Stimulated activated CD8-positive, alpha-beta memory T cell treated with anti-CD3 and anti-CD28 coated beads, Interleukin-7, amount 100 ng/mL, for 4 hours (primary cell): Measurements from ENCODE around the gene CLDN5.

Experiments used
- DNase-seq, 2 donors: peaks; one replicate each; pipeline ENCODE4 v3.0.0-alpha.2; 2020; ENCODE audit warnings: low read depth in 2 of 2

Gene CLDN5

GRCh38 chr22:19504900-19505734 lies 19.1 kb downstream of the CLDN5 start:
- no peak for DNase-seq

GRCh38 chr22:19503869-19504268 lies 20.3 kb downstream of the CLDN5 start:
- no peak for DNase-seq

GRCh38 chr22:19503367-19503766 lies 20.8 kb downstream of the CLDN5 start:
- DNase-seq: no peak

GRCh38 chr22:19501897-19502447 lies 22.2 kb downstream of the CLDN5 start:
- DNase-seq: no peak

- DNase-seq: no peak
These were observed 24.3 kb downstream of the CLDN5 start for GRCh38 chr22:19499880-19500242.

- DNase-seq: no peak
These were observed 24.9 kb downstream of the CLDN5 start for GRCh38 chr22:19499236-19499879.

GRCh38 chr22:19498866-19499190 lies 25.4 kb downstream of the CLDN5 start:
- DNase-seq: no peak

- no peak for DNase-seq
These were observed 25.9 kb downstream of the CLDN5 start for GRCh38 chr22:19498154-19498865.

- DNase-seq: no peak
These were observed 27.0 kb downstream of the CLDN5 start for GRCh38 chr22:19497245-19497644.

- no peak for DNase-seq
These were observed 27.9 kb downstream of the CLDN5 start for GRCh38 chr22:19496324-19496630.

- DNase-seq: no peak
These were observed 28.5 kb downstream of the CLDN5 start for GRCh38 chr22:19495562-19496323.

GRCh38 chr22:19494676-19495173 lies 29.5 kb downstream of the CLDN5 start:
- DNase-seq: no peak

- DNase-seq: no peak
These were observed 30.1 kb downstream of the CLDN5 start for GRCh38 chr22:19494001-19494560.

GRCh38 chr22:19492504-19493174 lies 31.6 kb downstream of the CLDN5 start:
- no peak for DNase-seq

GRCh38 chr22:19490628-19491230 lies 33.5 kb downstream of the CLDN5 start:
- DNase-seq: no peak

- DNase-seq: no peak
These were observed 35.0 kb downstream of the CLDN5 start for GRCh38 chr22:19488884-19489843.

GRCh38 chr22:19488285-19488684 lies 35.9 kb downstream of the CLDN5 start:
- DNase-seq: no peak

- no peak for DNase-seq
These were observed 40.5 kb downstream of the CLDN5 start for GRCh38 chr22:19483481-19484244.

- no peak for DNase-seq
These were observed 41.9 kb downstream of the CLDN5 start for GRCh38 chr22:19482297-19482696.
